ENCODE measurements around the gene MBD3.

- no peak for TF ChIP-seq CTCF (IDR thresholded peaks at IDR 0.05)
- no peak for TF ChIP-seq POLR2AphosphoS5 (IDR thresholded peaks at IDR 0.05)
- TF ChIP-seq POLR2A (IDR thresholded peaks at IDR 0.05) = no peak
Measured at GRCh38 chr19:1585243-1585580, 7.5 kb downstream of the MBD3 start.
